OCI-LY1 (cell line): ENCODE measurements around the gene RPL37A.

Experiments used
- EZH2 ChIP-seq: fragments of 200-600 bp; sonication (generic), shearing (Covaris generic); IDR thresholded peaks from 2 replicates; pipeline ENCODE4 v1.8.0; 2017; ENCODE audit warnings: borderline replicate concordance, mixed run types, mild to moderate bottlenecking, antibody characterized with exemption, low read length, moderate library complexity, mixed read lengths
- TF ChIP-seq, protein P1 (sequence below): fragments of 200-600 bp; sonication (generic), shearing (Covaris generic); IDR thresholded peaks from 2 replicates; pipeline ENCODE4 v1.5.1; 2017; ENCODE audit warnings: mild to moderate bottlenecking, antibody characterized with exemption, low read length, moderate library complexity, mixed read lengths

DNA sequence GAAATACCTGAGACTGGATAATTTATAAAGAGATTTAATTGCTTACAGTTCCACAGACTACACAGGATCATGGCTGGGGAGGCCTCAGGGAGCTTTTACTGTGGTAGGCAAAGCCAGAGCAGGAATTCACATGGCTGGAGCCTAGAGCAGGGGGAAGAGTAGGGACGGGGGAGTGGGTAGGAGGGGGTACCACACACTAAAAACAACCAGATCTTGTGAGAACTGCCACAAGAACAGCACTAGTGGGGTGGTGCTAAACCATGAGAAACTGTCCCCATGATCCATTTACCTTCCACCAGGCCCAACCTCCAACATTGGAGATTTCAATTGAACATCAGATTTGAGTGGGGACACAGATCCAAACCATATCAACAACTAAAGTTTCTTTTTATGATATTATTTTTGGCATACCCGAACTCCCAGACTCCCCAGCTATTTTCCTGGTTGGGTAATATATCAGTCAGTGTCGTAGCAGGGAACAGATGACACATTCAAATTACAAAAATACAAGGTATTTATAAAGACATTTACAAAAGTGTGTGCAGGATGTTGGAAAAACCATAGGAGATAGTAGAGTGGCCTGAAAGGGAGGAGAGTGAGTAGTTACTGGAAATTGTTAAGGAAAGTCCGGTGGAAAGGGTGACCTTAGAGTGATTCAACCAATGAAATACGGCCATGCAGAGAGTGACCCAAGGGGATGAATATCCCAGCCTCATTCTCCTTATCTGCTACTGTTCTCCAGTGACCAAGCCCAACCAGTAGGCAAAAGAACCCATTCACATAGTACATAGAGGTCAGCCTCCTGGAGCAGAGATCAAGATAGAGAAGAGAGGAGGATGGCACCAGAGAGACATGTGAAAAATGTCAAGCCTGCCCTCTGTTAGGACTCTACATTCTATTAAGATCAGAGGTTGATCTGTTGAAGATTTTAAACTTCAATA is 8.8 kb downstream of the RPL37A start:
- TF ChIP-seq, protein P1, sequence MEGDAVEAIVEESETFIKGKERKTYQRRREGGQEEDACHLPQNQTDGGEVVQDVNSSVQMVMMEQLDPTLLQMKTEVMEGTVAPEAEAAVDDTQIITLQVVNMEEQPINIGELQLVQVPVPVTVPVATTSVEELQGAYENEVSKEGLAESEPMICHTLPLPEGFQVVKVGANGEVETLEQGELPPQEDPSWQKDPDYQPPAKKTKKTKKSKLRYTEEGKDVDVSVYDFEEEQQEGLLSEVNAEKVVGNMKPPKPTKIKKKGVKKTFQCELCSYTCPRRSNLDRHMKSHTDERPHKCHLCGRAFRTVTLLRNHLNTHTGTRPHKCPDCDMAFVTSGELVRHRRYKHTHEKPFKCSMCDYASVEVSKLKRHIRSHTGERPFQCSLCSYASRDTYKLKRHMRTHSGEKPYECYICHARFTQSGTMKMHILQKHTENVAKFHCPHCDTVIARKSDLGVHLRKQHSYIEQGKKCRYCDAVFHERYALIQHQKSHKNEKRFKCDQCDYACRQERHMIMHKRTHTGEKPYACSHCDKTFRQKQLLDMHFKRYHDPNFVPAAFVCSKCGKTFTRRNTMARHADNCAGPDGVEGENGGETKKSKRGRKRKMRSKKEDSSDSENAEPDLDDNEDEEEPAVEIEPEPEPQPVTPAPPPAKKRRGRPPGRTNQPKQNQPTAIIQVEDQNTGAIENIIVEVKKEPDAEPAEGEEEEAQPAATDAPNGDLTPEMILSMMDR: no peak
- no peak for TF ChIP-seq EZH2
